HCT116 (cell line): Measurements from ENCODE around the gene VWA1. TPM values are rescaled to one million over a fixed set of nuclear protein-coding genes. Genes with fewer than 3 reads are reported as not detected.

Experiments
- ATAC-seq: fragments of 200-7000 bp; cut with Tn5 transposase; 2 replicates; pipeline ENCODE4 v1.9.1; 2020; ENCODE audit warnings: mild to moderate bottlenecking, moderate library complexity
- BruUV-seq: library from RNA; stranded (reverse); fragments of 400-500 nt; replicated peaks from 2 replicates; lab custom pipeline; 2021; lab: Mats Ljungman, UMichigan
- CTCF ChIA-PET: fragments of 300-600 bp; sonication (Branson Sonifier 250); formaldehyde crosslinking; loops from one replicate; lab custom pipeline; 2021; ENCODE audit warnings: antibody characterized with exemption; lab: Charles Lee
- POLR2A ChIA-PET: fragments of 300-600, 350-600 bp; sonication (Branson Sonifier 250); formaldehyde crosslinking; loops from one replicate; lab custom pipeline; 2021; ENCODE audit warnings: antibody characterized with exemption; lab: Charles Lee
- RAD21 ChIA-PET, 2 experiments: fragments of 300-600 bp; sonication (Branson Sonifier 250); formaldehyde crosslinking; loops; one replicate each; lab custom pipeline; 2023; ENCODE audit warnings: low total read pairs in 2 of 2; ENCODE audit not compliant: uncharacterized antibody in 2 of 2, unreplicated experiment in 2 of 2, low non-redundant PET in 1 of 2; lab: Charles Lee
- DNase-seq: peaks from one replicate; pipeline ENCODE4 v3.0.0-alpha.2; 2010; ENCODE audit warnings: low read depth, low spot score
- H2AFZ ChIP-seq: fragments of 200-600 bp; shearing (Covaris generic), sonication (generic); 2 replicates; pipeline ENCODE4 v1.6.1; 2017; ENCODE audit warnings: low read depth, mixed run types, mixed read lengths, antibody characterized with exemption, low read length; ENCODE audit not compliant: poor library complexity, severe bottlenecking
- H3K27ac ChIP-seq: 2 replicates; pipeline ENCODE4 v1.5.1; 2012; ENCODE audit warnings: low read depth, low read length
- H3K27me3 ChIP-seq: fragments of 200-600 bp; sonication (generic); 2 replicates; pipeline ENCODE4 v1.6.1; 2016; ENCODE audit warnings: mixed run types, low read length, mixed read lengths; ENCODE audit not compliant: insufficient read depth
- H3K36me3 ChIP-seq, 2 experiments: fragments of 200-500 bp in 1 of 2; fragments of 200-600 bp in 1 of 2; sonication (Bioruptor generic) in 1 of 2; sonication (generic) in 1 of 2; 2 replicates each; pipeline versions ENCODE4 v1.5.1 to v1.6.1; 2014 to 2016; ENCODE audit warnings: low read length in 2 of 2, inconsistent platforms in 1 of 2, mixed read lengths in 1 of 2, mixed run types in 1 of 2; ENCODE audit not compliant: insufficient read depth in 2 of 2, control insufficient read depth in 1 of 2
- H3K4me1 ChIP-seq, 2 experiments: fragments of 200-600 bp in 1 of 2; sonication (generic) in 1 of 2; 2 replicates each; pipeline versions ENCODE4 v1.5.1 to v1.6.1; 2012 to 2017; ENCODE audit warnings: low read length in 2 of 2, inconsistent platforms in 1 of 2, mild to moderate bottlenecking in 1 of 2, mixed read lengths in 1 of 2, mixed run types in 1 of 2, moderate library complexity in 1 of 2; ENCODE audit not compliant: insufficient read depth in 2 of 2, control insufficient read depth in 1 of 2
- H3K4me2 ChIP-seq: fragments of 200-600 bp; sonication (generic); 2 replicates; pipeline ENCODE4 v1.6.1; 2017; ENCODE audit warnings: mixed run types, low read length, mixed read lengths
- H3K4me3 ChIP-seq, 2 experiments: fragments of 200-600 bp in 1 of 2; sonication (generic) in 1 of 2; replicated peaks in 1 of 2; 2 replicates each; pipeline ENCODE4 v1.5.1; 2011 to 2016; ENCODE audit warnings: low read length in 2 of 2, control low read depth in 1 of 2, low read depth in 1 of 2, mild to moderate bottlenecking in 1 of 2, mixed read lengths in 1 of 2, mixed run types in 1 of 2
- H3K79me2 ChIP-seq: fragments of 200-600 bp; sonication (generic); 2 replicates; pipeline ENCODE4 v1.6.1; 2017; ENCODE audit warnings: mild to moderate bottlenecking, mixed run types, low read length, moderate library complexity, mixed read lengths; ENCODE audit not compliant: insufficient read depth
- H3K9ac ChIP-seq: fragments of 200-600 bp; sonication (generic); 2 replicates; pipeline ENCODE4 v1.6.1; 2016; ENCODE audit warnings: low read length, mixed read lengths
- H3K9me2 ChIP-seq: fragments of 200-600 bp; sonication (generic), shearing (Covaris generic); 2 replicates; pipeline ENCODE4 v1.6.1; 2017; ENCODE audit warnings: mixed run types, mild to moderate bottlenecking, moderate library complexity; ENCODE audit not compliant: insufficient read depth
- H3K9me3 ChIP-seq, 2 experiments: fragments of 200-500 bp in 1 of 2; fragments of 200-600 bp in 1 of 2; sonication (Bioruptor generic) in 1 of 2; sonication (generic) in 1 of 2; 2 replicates each; pipeline ENCODE4 v1.6.1; 2014 to 2017; ENCODE audit warnings: low read length in 2 of 2, mixed read lengths in 2 of 2, inconsistent platforms in 1 of 2, low read depth in 1 of 2, mild to moderate bottlenecking in 1 of 2, mixed run types in 1 of 2, moderate library complexity in 1 of 2; ENCODE audit not compliant: control insufficient read depth in 1 of 2, insufficient read depth in 1 of 2
- H4K20me1 ChIP-seq: fragments of 200-600 bp; sonication (generic), shearing (Covaris generic); 2 replicates; pipeline ENCODE4 v1.6.1; 2017; ENCODE audit warnings: mixed run types, mild to moderate bottlenecking, moderate library complexity; ENCODE audit not compliant: insufficient read depth
- CBX3 ChIP-seq: IDR thresholded peaks from 2 replicates; pipeline ENCODE4 v1.6.1; 2012; ENCODE audit warnings: low read depth
- CEBPB ChIP-seq: IDR thresholded peaks from 2 replicates; pipeline ENCODE4 v1.6.1; 2012; ENCODE audit warnings: low read depth
- EGR1 ChIP-seq: IDR thresholded peaks from 2 replicates; pipeline ENCODE4 v1.6.1; 2012; ENCODE audit warnings: low read depth
- EZH2phosphoT487 ChIP-seq: fragments of 200-600 bp; IDR thresholded peaks from 2 replicates; pipeline ENCODE4 v1.6.1; 2018; ENCODE audit warnings: antibody characterized with exemption, borderline replicate concordance
- FOSL1 ChIP-seq: IDR thresholded peaks from 2 replicates; pipeline ENCODE4 v1.6.1; 2012; ENCODE audit warnings: low read depth
- POLR2AphosphoS5 ChIP-seq: IDR thresholded peaks from 2 replicates; pipeline ENCODE4 v1.6.1; 2011; ENCODE audit warnings: mild to moderate bottlenecking, low read depth, low read length, moderate library complexity
- SP1 ChIP-seq: IDR thresholded peaks from 2 replicates; pipeline ENCODE4 v1.6.1; 2012; ENCODE audit warnings: low read depth
- SRF ChIP-seq: IDR thresholded peaks from 2 replicates; pipeline ENCODE4 v1.6.1; 2012; ENCODE audit warnings: low read depth
- ZFX ChIP-seq: fragments of 450-650 bp; IDR thresholded peaks from 2 replicates; pipeline ENCODE4 v1.6.1; 2017
- intact Hi-C: fragments of 100-400 bp; cut with micrococcal nuclease; formaldehyde crosslinking; loops from 2 replicates; pipeline ENCODE4 v1.10.0; 2022
- total RNA-seq: library from RNA; stranded (reverse); gene quantifications from one replicate; pipeline ENCODE4 v1.2.1, GENCODE V29; 2021; ENCODE audit not compliant: unreplicated experiment
- TF ChIP-seq, protein P1 (sequence below), 3 experiments: fragments of 200-600 bp in 1 of 3; sonication (generic) in 1 of 3; IDR thresholded peaks in 2 of 3; conservative IDR thresholded peaks in 1 of 3; 2 replicates each; pipeline ENCODE4 v1.5.1; 2012 to 2017; ENCODE audit warnings: low read depth in 2 of 3, low read length in 2 of 3, antibody characterized with exemption in 1 of 3, borderline replicate concordance in 1 of 3, control low read depth in 1 of 3, mild to moderate bottlenecking in 1 of 3, mixed read lengths in 1 of 3, mixed run types in 1 of 3, moderate library complexity in 1 of 3; ENCODE audit not compliant: insufficient read depth in 1 of 3

The VWA1 gene
- total RNA-seq, 1 experiment from 2014 or later: 50.6 TPM

DNA sequence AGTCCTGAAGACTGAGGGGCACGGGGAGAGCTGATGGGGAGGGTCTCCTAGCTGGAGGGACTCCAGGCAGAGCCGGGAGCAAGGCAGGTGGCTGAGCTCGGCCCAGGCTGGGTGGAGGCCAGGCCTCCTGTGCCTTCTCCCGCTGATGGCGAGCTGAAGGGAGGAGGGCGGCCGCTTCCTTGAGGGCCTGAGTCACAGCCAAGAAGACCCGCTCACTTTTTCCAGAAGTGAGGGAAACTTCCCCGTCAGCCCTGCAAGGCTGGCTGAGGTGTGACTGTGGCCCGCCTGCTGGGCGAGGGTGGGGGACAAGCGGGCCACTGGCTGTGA is 1.7 kb upstream of the VWA1 start:
- ChIA-PET POLR2A (interaction anchor here (0.9 to 1.5 kb wide), 4 partner anchors 10 to 58 kb away, joined by 3 to 5 read pairs (median 3); partner anchors contain the start of genes AURKAIP1 and CCNL2), CTCF (interaction anchor here (1.1 kb wide), 1 partner anchor 58 kb away, joined by 4 read pairs; the partner anchor contains the start of gene AURKAIP1), RAD21 (interaction anchor here (1.2 to 1.4 kb wide), 2 partner anchors 9 to 28 kb away, joined by 3 read pairs; no protein-coding TSS in a partner anchor)
- Histone ChIP-seq H3K9me3 (no peaks in the 10 kb centered on the region), H3K27me3 (no peaks in the 10 kb centered on the region), H3K4me1 (peaks cover 45 to 67% of the 10 kb centered on the region in 2 experiments), H4K20me1 (no peaks in the 10 kb centered on the region), H3K9ac (peak overlapping the region; percentile 88), H3K27ac (peak overlapping the region; percentile 99), H3K4me3 (peak overlapping the region; percentile 80 to 92), H2AFZ (no peak overlapping the region), H3K36me3 (no peaks in the 10 kb centered on the region), H3K9me2 (no peaks in the 10 kb centered on the region), H3K79me2 (peaks cover 33% of the 10 kb centered on the region; the same call in 1 of the 2 replicates), H3K4me2 (peak overlapping the region; percentile 99)
- peak; percentile 23 for ATAC-seq
- no peak for TF ChIP-seq SP1
- 0 out of 2 replicates have a peak, but pooled peaks have one; percentile 34 for TF ChIP-seq ZFX
- no peak for TF ChIP-seq SRF
- no peak for TF ChIP-seq FOSL1
- peak; percentile 13; the same call in 1 of the 2 replicates for TF ChIP-seq POLR2AphosphoS5
- BruUV-seq: no TSS peak
- DNase-seq: peak; percentile 56
- intact Hi-C loops: loop anchor here (2.0 kb wide), 1 partner anchor 27 kb away; the partner anchor contains the start of gene MRPL20

DNA sequence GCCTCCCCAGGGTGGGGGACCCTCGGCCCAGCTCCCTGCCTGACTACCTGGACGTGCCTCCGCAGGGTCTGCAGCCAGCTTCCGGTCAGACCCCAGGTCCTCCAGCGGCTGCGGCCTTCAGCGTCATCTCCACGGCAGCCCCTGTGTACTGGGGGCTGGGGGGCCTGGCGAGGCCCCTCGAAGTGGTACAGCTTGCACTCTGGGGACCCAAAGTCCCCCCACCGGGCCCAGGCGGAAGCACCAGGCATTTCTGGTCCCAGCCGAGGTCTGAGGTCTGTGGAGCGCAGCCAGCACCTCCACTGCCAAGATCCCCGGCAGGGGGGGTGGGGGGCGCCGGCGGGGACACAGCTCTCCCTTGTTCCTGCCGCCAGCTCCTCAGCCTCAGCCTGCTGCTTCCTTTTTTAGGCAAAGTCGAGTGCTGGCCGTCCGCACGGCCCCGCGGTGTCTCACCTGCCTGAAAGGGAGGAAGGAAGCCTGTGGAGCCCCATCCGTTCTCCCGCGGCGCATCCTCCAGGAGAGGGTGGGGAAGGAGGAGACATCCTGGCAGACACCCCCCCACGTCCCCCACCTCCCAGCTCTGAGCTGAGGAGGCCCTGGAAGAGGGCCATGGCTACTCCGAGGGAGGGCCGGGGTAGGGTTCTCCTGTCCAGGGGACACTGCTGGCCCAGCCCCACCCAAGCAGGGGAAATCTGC is 1.2 kb upstream of the VWA1 start:
- H3K4me3 ChIP-seq: peak overlapping the region; percentile 80 to 92
- H3K36me3 ChIP-seq: no peaks in the 10 kb centered on the region
- H3K79me2 ChIP-seq: peaks cover 33% of the 10 kb centered on the region; the same call in 1 of the 2 replicates
- CTCF ChIA-PET: no interaction called here
- POLR2A ChIA-PET: interaction anchor here (0.9 to 1.5 kb wide), 3 partner anchors 10 to 59 kb away, joined by 3 to 5 read pairs (median 3); partner anchors contain the start of genes AURKAIP1 and CCNL2
- intact Hi-C loops: no loop called here
- no peak overlapping the region for H2AFZ ChIP-seq
- peaks cover 45 to 67% of the 10 kb centered on the region in 2 experiments for H3K4me1 ChIP-seq
- H4K20me1 ChIP-seq: no peaks in the 10 kb centered on the region
- peak; percentile 15 for ATAC-seq
- DNase-seq: no peak
- H3K9me2 ChIP-seq: no peaks in the 10 kb centered on the region
- H3K9me3 ChIP-seq: no peaks in the 10 kb centered on the region
- RAD21 ChIA-PET: interaction anchor here (1.2 to 1.4 kb wide), 2 partner anchors 9 to 28 kb away, joined by 3 read pairs; no protein-coding TSS in a partner anchor
- H3K4me2 ChIP-seq: peak overlapping the region; percentile 99
- H3K27ac ChIP-seq: peak overlapping the region; percentile 99
- no TSS peak for BruUV-seq
- TF ChIP-seq CBX3 (no peak), EGR1 (no peak), EZH2phosphoT487 (no peak), CEBPB (no peak)
- TF ChIP-seq, protein P1, sequence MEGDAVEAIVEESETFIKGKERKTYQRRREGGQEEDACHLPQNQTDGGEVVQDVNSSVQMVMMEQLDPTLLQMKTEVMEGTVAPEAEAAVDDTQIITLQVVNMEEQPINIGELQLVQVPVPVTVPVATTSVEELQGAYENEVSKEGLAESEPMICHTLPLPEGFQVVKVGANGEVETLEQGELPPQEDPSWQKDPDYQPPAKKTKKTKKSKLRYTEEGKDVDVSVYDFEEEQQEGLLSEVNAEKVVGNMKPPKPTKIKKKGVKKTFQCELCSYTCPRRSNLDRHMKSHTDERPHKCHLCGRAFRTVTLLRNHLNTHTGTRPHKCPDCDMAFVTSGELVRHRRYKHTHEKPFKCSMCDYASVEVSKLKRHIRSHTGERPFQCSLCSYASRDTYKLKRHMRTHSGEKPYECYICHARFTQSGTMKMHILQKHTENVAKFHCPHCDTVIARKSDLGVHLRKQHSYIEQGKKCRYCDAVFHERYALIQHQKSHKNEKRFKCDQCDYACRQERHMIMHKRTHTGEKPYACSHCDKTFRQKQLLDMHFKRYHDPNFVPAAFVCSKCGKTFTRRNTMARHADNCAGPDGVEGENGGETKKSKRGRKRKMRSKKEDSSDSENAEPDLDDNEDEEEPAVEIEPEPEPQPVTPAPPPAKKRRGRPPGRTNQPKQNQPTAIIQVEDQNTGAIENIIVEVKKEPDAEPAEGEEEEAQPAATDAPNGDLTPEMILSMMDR (IDR thresholded peaks at IDR 0.05 in 2 of 3, conservative IDR thresholded peaks at IDR 0.05 in 1 of 3; ENCODE audit: borderline replicate concordance in 1 of 3, insufficient read depth in 1 of 3, low read depth in 2 of 3, low read length in 2 of 3): no peak
- peak overlapping the region; percentile 88 for H3K9ac ChIP-seq
- no peaks in the 10 kb centered on the region for H3K27me3 ChIP-seq
